Measurements from ENCODE around the gene NARF. TPM values are rescaled to one million over a fixed set of nuclear protein-coding genes. Genes with fewer than 3 reads are reported as not detected.
"Not testable (repeated sequence)": the region's sequence is repeated elsewhere in the genome, so short reads cannot be mapped to it uniquely, and the experiment has no call there.

Gene NARF
- total RNA-seq, 1 donor from 2014 or later, result 38.1 TPM

DNA sequence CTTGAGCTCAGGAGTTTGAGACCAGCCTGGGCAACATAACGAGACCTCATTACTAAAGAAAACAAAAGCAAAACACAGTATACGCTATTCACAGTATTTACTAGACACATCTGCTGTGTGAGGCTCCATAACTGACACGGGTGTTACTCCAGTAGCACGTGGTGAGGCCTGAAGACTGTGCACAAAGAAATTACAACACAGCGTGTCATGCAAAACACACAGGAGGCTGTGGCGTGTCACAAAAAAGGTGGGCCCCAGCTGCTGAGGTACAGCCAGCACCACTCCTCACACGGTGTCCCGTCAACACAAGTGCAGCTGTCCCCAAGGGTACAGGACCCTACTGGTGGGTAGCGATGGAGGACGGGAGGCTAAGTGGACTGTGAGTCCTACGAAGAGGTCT lies 10.7 kb upstream of the NARF start:
- no peak for DNase-seq

- DNase-seq, result no peak
Observed at GRCh38 chr17:82449131-82449882, 9.2 kb upstream of the NARF start.

DNA sequence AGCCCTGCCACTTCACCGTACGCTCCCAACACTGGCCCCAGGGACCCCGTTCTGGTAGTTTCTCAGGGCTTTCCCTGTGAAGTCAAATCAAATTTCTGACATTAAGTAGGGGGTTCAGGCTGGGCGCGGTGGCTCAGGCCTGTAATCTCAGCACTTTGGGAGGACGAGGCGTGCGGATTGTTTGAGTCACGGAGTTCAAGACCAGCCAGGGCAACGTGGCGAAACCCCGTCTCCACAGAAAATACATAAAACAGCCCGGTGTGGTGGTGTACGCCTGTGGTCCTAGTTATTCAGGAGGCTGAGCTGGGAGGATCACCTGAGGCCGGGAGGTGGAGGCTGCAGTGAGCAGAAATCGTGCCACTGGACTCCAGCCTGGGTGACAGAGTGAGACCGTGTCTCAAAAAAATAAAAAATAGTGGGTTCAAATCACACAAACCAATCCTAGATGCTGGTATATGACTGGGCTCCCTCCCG lies 8.6 kb upstream of the NARF start:
- DNase-seq, result no peak

GRCh38 chr17:82450357-82451106 lies 8.0 kb upstream of the NARF start, which contains the start of gene CYBC1:
Gene CYBC1 (minus strand): TSS chr17:82450752. CDS start chr17:82449254, 1,498 bp downstream.
- peak; percentile 84 for DNase-seq

- no peak for DNase-seq
Observed at GRCh38 chr17:82452162-82452561, 6.4 kb upstream of the NARF start.

GRCh38 chr17:82453151-82453550 lies 5.4 kb upstream of the NARF start:
- not testable (repeated sequence) for DNase-seq

DNA sequence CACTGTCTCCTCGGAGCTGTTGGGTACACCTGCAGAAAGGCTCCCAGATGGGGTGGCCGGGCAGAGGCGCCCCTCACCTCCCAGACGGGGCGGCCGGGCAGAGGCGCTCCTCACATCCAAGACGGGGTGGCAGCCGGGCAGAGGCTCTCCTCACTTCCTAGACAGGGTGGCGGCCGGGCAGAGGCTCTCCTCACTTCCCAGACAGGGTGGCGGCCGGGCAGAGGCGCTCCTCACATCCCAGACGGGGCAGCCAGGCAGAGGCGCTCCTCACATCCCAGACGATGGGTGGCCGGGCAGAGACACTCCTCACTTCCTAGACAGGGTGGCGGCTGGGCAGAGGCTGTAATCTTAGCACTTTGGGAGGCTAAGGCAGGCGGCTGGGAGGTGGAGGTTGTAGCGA lies 4.8 kb upstream of the NARF start:
- DNase-seq, result not testable (repeated sequence)

- DNase-seq, result no peak
Observed at GRCh38 chr17:82457073-82457928, 1.2 kb upstream of the NARF start.

- DNase-seq, result no peak
Observed at GRCh38 chr17:82457929-82458178, 687 bp upstream of the NARF start.

GRCh38 chr17:82458885-82459424 lies 414 bp downstream of the NARF start:
- no peak for DNase-seq

DNA sequence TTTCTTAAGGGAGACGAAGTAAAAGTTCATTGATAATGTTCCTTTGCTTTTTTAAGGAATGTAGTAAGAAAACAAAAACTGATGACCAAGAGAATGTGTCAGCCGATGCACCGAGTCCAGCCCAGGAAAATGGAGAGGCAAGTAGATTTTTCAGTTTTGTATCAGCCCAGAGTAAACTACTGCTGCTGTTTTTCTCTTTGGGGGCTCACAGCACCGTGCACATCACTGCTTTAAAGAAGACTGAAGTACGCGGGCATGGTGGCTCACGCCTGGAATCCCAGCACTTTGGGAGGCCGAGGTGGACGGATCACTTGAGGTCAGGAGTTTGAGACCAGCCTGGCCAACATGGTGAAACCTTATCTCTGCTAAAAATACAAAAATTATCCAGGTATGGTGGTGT lies 1.4 kb downstream of the NARF start:
- DNase-seq, result not testable (repeated sequence)

DNA sequence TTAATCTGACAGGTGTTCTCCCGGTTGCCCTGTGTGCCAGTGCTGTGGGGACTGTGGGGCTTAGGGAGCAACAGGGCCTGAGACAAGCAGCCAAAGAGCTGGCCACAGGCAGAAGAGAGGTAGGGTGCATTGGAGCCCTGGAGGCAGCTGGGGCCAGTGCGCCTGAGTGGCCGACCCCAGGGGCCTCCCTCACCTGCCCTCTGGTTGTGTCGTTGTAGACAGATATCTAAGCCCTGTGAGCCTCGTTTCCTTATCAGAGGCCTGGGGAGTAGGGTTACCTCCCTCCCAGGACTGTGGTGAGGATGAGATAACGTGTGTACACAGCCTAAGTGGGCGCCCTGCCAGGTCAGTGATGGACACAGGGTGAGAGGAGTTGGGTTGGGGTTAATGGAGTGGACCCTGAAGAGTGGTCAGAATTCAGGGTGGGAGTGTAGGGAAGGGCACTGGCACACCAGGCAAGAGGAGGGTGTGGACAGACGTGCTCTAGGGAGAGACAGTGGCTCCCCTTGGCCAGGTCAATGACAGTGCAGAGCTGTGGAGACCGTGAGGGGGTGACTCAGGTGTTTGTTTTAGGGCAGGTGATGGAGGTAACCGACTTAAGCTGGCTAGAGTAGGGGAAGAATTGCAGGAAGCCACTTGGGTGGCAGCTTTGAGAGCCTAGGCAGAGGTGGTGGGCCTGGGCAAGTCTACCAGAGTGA lies 3.4 kb downstream of the NARF start:
- DNase-seq, result no peak

GRCh38 chr17:82463391-82463790 lies 4.8 kb downstream of the NARF start:
- no peak for DNase-seq

DNA sequence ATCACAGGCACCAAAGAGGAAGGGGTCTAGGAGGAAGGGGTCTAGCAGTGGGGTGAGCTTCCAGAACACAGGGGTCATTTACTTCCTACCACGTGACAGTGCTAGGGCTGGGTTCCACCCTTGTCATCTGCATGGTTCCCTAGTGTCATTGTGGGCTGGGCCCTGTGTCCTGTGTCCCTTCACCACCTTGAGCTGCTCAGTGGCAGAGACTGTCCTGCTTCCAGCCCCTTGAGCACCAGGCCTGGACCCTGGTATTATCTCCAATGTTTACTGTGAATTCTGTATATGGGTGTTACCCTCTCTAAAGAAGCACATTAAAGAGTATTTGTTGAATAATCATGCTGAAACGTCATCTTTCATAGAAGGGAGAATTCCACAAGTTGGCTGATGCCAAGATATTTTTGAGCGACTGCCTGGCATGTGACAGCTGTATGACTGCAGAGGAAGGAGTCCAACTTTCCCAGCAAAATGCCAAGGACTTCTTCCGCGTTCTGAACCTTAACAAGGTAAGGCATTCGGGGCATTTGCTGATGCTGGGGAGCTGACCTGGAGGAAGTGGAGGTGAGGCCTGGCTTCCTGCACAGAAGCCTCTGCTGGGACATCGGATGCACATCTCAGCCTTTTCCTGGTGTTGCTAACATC lies 5.5 kb downstream of the NARF start:
- no peak for DNase-seq

GRCh38 chr17:82464567-82464929 lies 6.0 kb downstream of the NARF start:
- DNase-seq, result no peak

GRCh38 chr17:82465023-82465603 lies 6.6 kb downstream of the NARF start:
- no peak for DNase-seq

DNA sequence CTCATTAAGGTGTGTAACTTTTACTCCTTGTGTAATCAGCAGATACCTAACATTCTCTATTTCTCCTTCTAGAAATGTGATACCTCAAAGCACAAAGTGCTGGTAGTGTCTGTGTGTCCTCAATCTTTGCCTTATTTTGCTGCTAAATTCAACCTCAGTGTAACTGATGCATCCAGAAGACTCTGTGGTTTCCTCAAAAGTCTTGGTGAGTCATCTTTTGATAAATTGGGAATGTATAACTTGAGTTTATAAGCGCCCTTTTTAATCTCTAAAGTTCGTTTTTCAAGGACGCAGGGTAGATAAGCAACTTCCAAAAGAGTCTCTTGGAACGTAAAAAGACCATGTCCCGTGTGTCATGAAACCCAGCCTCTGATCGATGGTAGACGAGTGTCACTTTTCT lies 10.2 kb downstream of the NARF start:
- DNase-seq, result no peak

GRCh38 chr17:82470065-82470464 lies 11.5 kb downstream of the NARF start:
- DNase-seq, result no peak

- DNase-seq, result no peak
Observed at GRCh38 chr17:82474223-82475010, 15.9 kb downstream of the NARF start.

DNA sequence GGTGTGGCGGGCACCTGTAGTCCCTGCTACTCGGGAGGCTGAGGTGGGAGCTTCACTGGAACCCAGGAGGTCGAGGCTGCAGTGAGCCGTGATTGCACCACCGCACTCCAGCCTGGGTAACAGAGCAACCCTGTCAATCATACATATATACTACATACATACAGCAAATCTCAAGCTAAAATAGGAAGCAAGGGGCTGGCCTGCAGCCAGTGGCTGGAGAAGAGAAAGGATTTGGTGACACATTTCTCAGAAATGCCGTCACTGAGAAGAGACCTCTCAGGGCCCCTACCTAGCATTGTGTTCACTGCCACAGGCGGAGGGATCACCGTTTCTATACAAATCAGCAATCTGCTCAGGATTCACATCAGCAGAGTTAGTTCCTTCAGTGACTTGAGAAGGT lies 16.9 kb downstream of the NARF start:
- DNase-seq, result no peak

Measured in occipital lobe (tissue), 2 donors.